Activated CD4-positive, alpha-beta memory T cell treated with anti-CD3 and anti-CD28 coated beads for 36 hours (primary cell): ENCODE data around the gene ACVR2B. TPM values are rescaled to one million over a fixed set of nuclear protein-coding genes. Genes with fewer than 3 reads are reported as not detected.
A peak's percentile ranks its signal among the peaks of the same experiment; 100 is the strongest.

Source experiments
- CTCF ChIA-PET: fragments of 350-600 bp; sonication (Branson Sonifier 250); formaldehyde crosslinking; loops from one replicate; lab custom pipeline; 2021; ENCODE audit warnings: antibody characterized with exemption, inconsistent platforms; lab: Charles Lee
- POLR2A ChIA-PET: fragments of 350-600 bp; sonication (Branson Sonifier 250); formaldehyde crosslinking; loops from one replicate; lab custom pipeline; 2021; ENCODE audit warnings: antibody characterized with exemption; lab: Charles Lee
- DNase-seq: peaks from one replicate; pipeline ENCODE4 v3.0.0-alpha.2; 2020
- H3K27ac Mint-ChIP-seq: one replicate; pipeline ENCODE4 v1.8.0; 2021; ENCODE audit warnings: mixed read lengths
- H3K27me3 Mint-ChIP-seq: one replicate; pipeline ENCODE4 v1.8.0; 2021; ENCODE audit warnings: mixed read lengths
- H3K36me3 Mint-ChIP-seq: one replicate; pipeline ENCODE4 v1.8.0; 2021; ENCODE audit warnings: mixed read lengths
- H3K4me1 Mint-ChIP-seq: one replicate; pipeline ENCODE4 v1.8.0; 2021; ENCODE audit warnings: low read depth, mixed read lengths
- H3K4me3 Mint-ChIP-seq: one replicate; pipeline ENCODE4 v1.8.0; 2021; ENCODE audit warnings: mild to moderate bottlenecking, mixed read lengths
- H3K9me3 Mint-ChIP-seq: one replicate; pipeline ENCODE4 v1.8.0; 2021; ENCODE audit warnings: mixed read lengths
- intact Hi-C: fragments of 100-400 bp; cut with micrococcal nuclease; formaldehyde crosslinking; loops from one replicate; pipeline ENCODE4 v1.15.1; 2023
- total RNA-seq, 2 experiments: library from RNA; stranded (reverse); gene quantifications; one replicate each; pipeline ENCODE4 v1.2.3, GENCODE V29; 2021

ACVR2B gene
- total RNA-seq, 2 experiments from 2014 or later = 7.1 to 7.8 TPM

- peaks cover 8% of the 10 kb centered on the region for H3K36me3 Mint-ChIP-seq
- H3K27me3 Mint-ChIP-seq = no peaks in the 10 kb centered on the region
- no peak overlapping the region for H3K4me3 Mint-ChIP-seq
- intact Hi-C loops = loop anchor here (5.0 kb wide), 1 partner anchor 360 kb away; no protein-coding TSS in a partner anchor
- no peaks in the 10 kb centered on the region for H3K9me3 Mint-ChIP-seq
- DNase-seq = no peak
- peaks cover 2% of the 10 kb centered on the region for H3K4me1 Mint-ChIP-seq
- ChIA-PET POLR2A (no interaction called here), CTCF (interaction anchor here (6.8 kb wide), 1 partner anchor 132 kb away, joined by 75 read pairs; the partner anchor contains the start of gene XYLB)
- no peak overlapping the region for H3K27ac Mint-ChIP-seq
Observed at GRCh38 chr3:38477057-38477820, 23.5 kb downstream of the ACVR2B start.

- DNase-seq = no peak
- no peak overlapping the region for H3K4me3 Mint-ChIP-seq
- H3K27ac Mint-ChIP-seq = no peak overlapping the region
- no peaks in the 10 kb centered on the region for H3K9me3 Mint-ChIP-seq
- peaks cover 10% of the 10 kb centered on the region for H3K36me3 Mint-ChIP-seq
- CTCF ChIA-PET = interaction anchor here (6.8 kb wide), 1 partner anchor 132 kb away, joined by 75 read pairs; the partner anchor contains the start of gene XYLB
- intact Hi-C loops = loop anchor here (2.0 to 5.0 kb wide), 2 partner anchors 131 to 361 kb away; partner anchors contain the start of gene XYLB
- no peaks in the 10 kb centered on the region for H3K4me1 Mint-ChIP-seq
- POLR2A ChIA-PET = no interaction called here
- H3K27me3 Mint-ChIP-seq = no peaks in the 10 kb centered on the region
Observed at GRCh38 chr3:38477839-38478450, 24.3 kb downstream of the ACVR2B start.

GRCh38 chr3:38478901-38479300 is 25.2 kb downstream of the ACVR2B start:
- Mint-ChIP-seq H3K27ac (no peak overlapping the region), H3K36me3 (peaks cover 16% of the 10 kb centered on the region), H3K9me3 (no peaks in the 10 kb centered on the region), H3K27me3 (no peaks in the 10 kb centered on the region), H3K4me3 (no peak overlapping the region), H3K4me1 (no peaks in the 10 kb centered on the region)
- DNase-seq = no peak
- intact Hi-C loops = loop anchor here (2.0 to 5.0 kb wide), 2 partner anchors 132 to 362 kb away; partner anchors contain the start of gene XYLB
- ChIA-PET CTCF (interaction anchor here (1.0 to 6.8 kb wide), 5 partner anchors 11 to 133 kb away, joined by 3 to 75 read pairs (median 13); partner anchors contain the start of gene XYLB), POLR2A (no interaction called here)

GRCh38 chr3:38479431-38480092 is 25.9 kb downstream of the ACVR2B start:
- ChIA-PET CTCF (interaction anchor here (0.5 to 6.8 kb wide), 28 partner anchors 10 to 515 kb away, joined by 3 to 75 read pairs (median 4); partner anchors contain the start of genes ACAA1, ACVR2B, EXOG and XYLB), POLR2A (no interaction called here)
- peaks cover 16% of the 10 kb centered on the region for H3K36me3 Mint-ChIP-seq
- H3K4me1 Mint-ChIP-seq = no peaks in the 10 kb centered on the region
- no peaks in the 10 kb centered on the region for H3K9me3 Mint-ChIP-seq
- H3K4me3 Mint-ChIP-seq = no peak overlapping the region
- no peak overlapping the region for H3K27ac Mint-ChIP-seq
- no peaks in the 10 kb centered on the region for H3K27me3 Mint-ChIP-seq
- peak; percentile 58 for DNase-seq
- intact Hi-C loops = loop anchor here (2.0 to 5.0 kb wide), 3 partner anchors 133 to 362 kb away; partner anchors contain the start of genes ACAA1, MYD88 and XYLB

- Mint-ChIP-seq H3K4me3 (no peak overlapping the region), H3K36me3 (peaks cover 18% of the 10 kb centered on the region), H3K27ac (no peak overlapping the region), H3K27me3 (no peaks in the 10 kb centered on the region), H3K9me3 (no peaks in the 10 kb centered on the region), H3K4me1 (no peaks in the 10 kb centered on the region)
- intact Hi-C loops = loop anchor here (5.0 kb wide), 1 partner anchor 343 kb away; the partner anchor contains the start of genes ACAA1 and MYD88
- POLR2A ChIA-PET = no interaction called here
- no peak for DNase-seq
- CTCF ChIA-PET = interaction anchor here (0.5 to 6.8 kb wide), 33 partner anchors 10 to 515 kb away, joined by 3 to 75 read pairs (median 4); partner anchors contain the start of genes ACAA1, ACVR2B, EXOG and XYLB
Observed at GRCh38 chr3:38480093-38480445, 26.4 kb downstream of the ACVR2B start.

GRCh38 chr3:38480930-38481329 is 27.2 kb downstream of the ACVR2B start:
- no peaks in the 10 kb centered on the region for H3K9me3 Mint-ChIP-seq
- POLR2A ChIA-PET = no interaction called here
- H3K27ac Mint-ChIP-seq = no peak overlapping the region
- intact Hi-C loops = loop anchor here (5.0 kb wide), 1 partner anchor 344 kb away; the partner anchor contains the start of genes ACAA1 and MYD88
- DNase-seq = no peak
- CTCF ChIA-PET = interaction anchor here (1.0 to 6.8 kb wide), 19 partner anchors 9 to 506 kb away, joined by 3 to 75 read pairs (median 8); partner anchors contain the start of genes EXOG and XYLB
- no peaks in the 10 kb centered on the region for H3K27me3 Mint-ChIP-seq
- peaks cover 18% of the 10 kb centered on the region for H3K36me3 Mint-ChIP-seq
- no peak overlapping the region for H3K4me3 Mint-ChIP-seq
- no peaks in the 10 kb centered on the region for H3K4me1 Mint-ChIP-seq

- Mint-ChIP-seq H3K9me3 (no peaks in the 10 kb centered on the region), H3K4me1 (no peaks in the 10 kb centered on the region), H3K4me3 (no peak overlapping the region), H3K27ac (no peak overlapping the region), H3K27me3 (no peaks in the 10 kb centered on the region), H3K36me3 (peaks cover 18% of the 10 kb centered on the region)
- no peak for DNase-seq
- ChIA-PET CTCF (interaction anchor here (0.7 to 6.8 kb wide), 4 partner anchors 8 to 137 kb away, joined by 3 to 75 read pairs (median 5); partner anchors contain the start of genes EXOG and XYLB), POLR2A (no interaction called here)
- intact Hi-C loops = loop anchor here (5.0 kb wide), 1 partner anchor 346 kb away; the partner anchor contains the start of genes ACAA1 and MYD88
Observed at GRCh38 chr3:38482951-38483350, 29.3 kb downstream of the ACVR2B start.

GRCh38 chr3:38487323-38487722 is 33.6 kb downstream of the ACVR2B start:
- no peak for DNase-seq
- ChIA-PET POLR2A (no interaction called here), CTCF (interaction anchor here (0.7 to 1.2 kb wide), 2 partner anchors 34 to 168 kb away, joined by 3 read pairs; no protein-coding TSS in a partner anchor)
- Mint-ChIP-seq H3K4me1 (no peaks in the 10 kb centered on the region), H3K9me3 (no peaks in the 10 kb centered on the region), H3K4me3 (no peak overlapping the region), H3K27ac (no peak overlapping the region), H3K27me3 (no peaks in the 10 kb centered on the region), H3K36me3 (peaks cover 9% of the 10 kb centered on the region)
- intact Hi-C loops = no loop called here

- peaks cover 2% of the 10 kb centered on the region for H3K36me3 Mint-ChIP-seq
- H3K4me3 Mint-ChIP-seq = no peak overlapping the region
- DNase-seq = no peak
- intact Hi-C loops = no loop called here
- no peaks in the 10 kb centered on the region for H3K4me1 Mint-ChIP-seq
- no peak overlapping the region for H3K27ac Mint-ChIP-seq
- ChIA-PET POLR2A (no interaction called here), CTCF (interaction anchor here (1.1 to 2.2 kb wide), 2 partner anchors 9 to 142 kb away, joined by 4 to 13 read pairs; partner anchors contain the start of gene XYLB)
- H3K27me3 Mint-ChIP-seq = no peaks in the 10 kb centered on the region
- H3K9me3 Mint-ChIP-seq = no peaks in the 10 kb centered on the region
Observed at GRCh38 chr3:38488949-38489348, 35.3 kb downstream of the ACVR2B start.

GRCh38 chr3:38489766-38490165 is 36.1 kb downstream of the ACVR2B start:
- Mint-ChIP-seq H3K27me3 (no peaks in the 10 kb centered on the region), H3K36me3 (peaks cover 2% of the 10 kb centered on the region), H3K4me3 (no peak overlapping the region), H3K4me1 (no peaks in the 10 kb centered on the region), H3K27ac (no peak overlapping the region), H3K9me3 (no peaks in the 10 kb centered on the region)
- intact Hi-C loops = no loop called here
- ChIA-PET CTCF (interaction anchor here (0.8 to 2.2 kb wide), 4 partner anchors 10 to 143 kb away, joined by 3 to 13 read pairs (median 4); partner anchors contain the start of gene XYLB), POLR2A (no interaction called here)
- no peak for DNase-seq

- Mint-ChIP-seq H3K27ac (no peak overlapping the region), H3K4me3 (no peak overlapping the region)
- POLR2A ChIA-PET = no interaction called here
Observed at GRCh38 chr3:38490281-38491030, 36.8 kb downstream of the ACVR2B start.

More at GRCh38 chr3:38490281-38491030, 36.8 kb downstream of the ACVR2B start:
- Mint-ChIP-seq H3K9me3 (no peaks in the 10 kb centered on the region), H3K27me3 (no peaks in the 10 kb centered on the region), H3K4me1 (no peaks in the 10 kb centered on the region), H3K36me3 (no peaks in the 10 kb centered on the region)
- no peak for DNase-seq
- intact Hi-C loops = no loop called here
- CTCF ChIA-PET = interaction anchor here (0.8 to 2.2 kb wide), 5 partner anchors 8 to 144 kb away, joined by 3 to 13 read pairs (median 3); partner anchors contain the start of gene XYLB
